Measurements from ENCODE around the gene PAX2. TPM values are rescaled to one million over a fixed set of nuclear protein-coding genes. Genes with fewer than 3 reads are reported as not detected.

Gene PAX2
- total RNA-seq, 1 donor from 2014 or later = 20.2 TPM

DNA sequence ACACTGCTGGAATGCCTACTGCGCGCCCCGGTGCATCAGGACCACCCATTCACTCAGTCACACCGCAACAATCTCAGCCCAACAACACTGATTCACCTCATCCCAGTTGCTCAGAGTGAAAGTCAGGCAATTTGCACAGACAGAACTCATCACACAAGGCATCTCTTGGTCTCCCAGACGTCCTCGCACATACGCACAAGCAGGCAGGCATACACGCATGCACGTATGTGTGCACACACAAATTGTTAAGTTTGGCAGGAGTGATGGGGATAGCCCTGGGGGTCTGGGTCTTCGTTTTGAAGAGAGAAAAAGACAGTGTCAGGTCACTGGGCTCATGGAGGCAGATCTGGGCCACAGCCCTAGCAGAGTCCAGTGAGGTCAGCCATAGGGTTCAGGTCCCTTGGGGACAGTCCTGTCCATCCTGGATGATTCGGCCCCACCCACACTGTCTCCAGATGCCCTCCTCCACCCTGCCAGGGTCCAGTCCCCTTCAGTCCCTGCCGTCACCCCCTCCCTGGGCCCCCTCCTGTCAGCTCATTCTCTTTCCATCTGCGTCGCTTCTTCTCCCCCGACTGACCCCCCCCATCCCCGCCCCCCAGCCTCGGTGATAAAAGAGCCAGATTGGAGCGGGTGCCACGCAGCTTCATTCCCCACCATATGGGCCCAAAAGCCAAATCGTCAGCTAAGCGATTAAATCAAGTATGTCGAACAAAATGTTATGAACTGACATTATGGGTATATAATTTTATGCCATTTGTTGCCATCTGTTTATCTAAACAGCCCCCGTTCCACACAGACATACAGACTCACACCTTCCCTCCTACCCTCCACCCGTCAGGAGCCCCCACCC lies 118.9 kb downstream of the PAX2 start:
- TF ChIP-seq, protein P1, sequence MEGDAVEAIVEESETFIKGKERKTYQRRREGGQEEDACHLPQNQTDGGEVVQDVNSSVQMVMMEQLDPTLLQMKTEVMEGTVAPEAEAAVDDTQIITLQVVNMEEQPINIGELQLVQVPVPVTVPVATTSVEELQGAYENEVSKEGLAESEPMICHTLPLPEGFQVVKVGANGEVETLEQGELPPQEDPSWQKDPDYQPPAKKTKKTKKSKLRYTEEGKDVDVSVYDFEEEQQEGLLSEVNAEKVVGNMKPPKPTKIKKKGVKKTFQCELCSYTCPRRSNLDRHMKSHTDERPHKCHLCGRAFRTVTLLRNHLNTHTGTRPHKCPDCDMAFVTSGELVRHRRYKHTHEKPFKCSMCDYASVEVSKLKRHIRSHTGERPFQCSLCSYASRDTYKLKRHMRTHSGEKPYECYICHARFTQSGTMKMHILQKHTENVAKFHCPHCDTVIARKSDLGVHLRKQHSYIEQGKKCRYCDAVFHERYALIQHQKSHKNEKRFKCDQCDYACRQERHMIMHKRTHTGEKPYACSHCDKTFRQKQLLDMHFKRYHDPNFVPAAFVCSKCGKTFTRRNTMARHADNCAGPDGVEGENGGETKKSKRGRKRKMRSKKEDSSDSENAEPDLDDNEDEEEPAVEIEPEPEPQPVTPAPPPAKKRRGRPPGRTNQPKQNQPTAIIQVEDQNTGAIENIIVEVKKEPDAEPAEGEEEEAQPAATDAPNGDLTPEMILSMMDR (conservative IDR thresholded peaks at IDR 0.05; ENCODE audit: low read depth, low read length) = no peak
- no peak overlapping the region for H3K4me3 ChIP-seq (ENCODE audit: low read depth, low read length)

DNA sequence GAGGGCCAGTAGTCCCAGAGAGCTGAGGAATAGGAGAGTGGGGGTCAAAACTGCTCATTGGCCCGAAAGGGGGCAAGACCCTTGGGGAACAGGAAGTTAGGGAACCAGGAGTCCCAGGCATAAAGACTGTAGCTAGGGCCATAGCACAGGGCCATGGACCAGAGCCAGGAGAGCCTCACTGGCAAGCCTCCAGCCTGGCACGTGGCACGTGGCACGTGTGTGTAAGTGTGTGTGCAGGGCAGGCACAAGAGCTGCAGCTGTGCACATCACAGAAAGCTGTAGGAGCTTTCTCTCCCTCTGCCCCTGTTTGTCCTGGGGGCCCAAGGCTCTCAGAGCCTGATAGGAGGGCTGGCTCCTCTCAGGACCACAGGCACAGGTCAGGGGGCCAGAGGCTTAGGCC lies 119.6 kb downstream of the PAX2 start:
- DNase-seq (ENCODE audit: low read depth) = no peak
- TF ChIP-seq, protein P1 (conservative IDR thresholded peaks at IDR 0.05; ENCODE audit: low read depth, low read length) = no peak
- H3K4me3 ChIP-seq (ENCODE audit: low read depth, low read length) = no peak overlapping the region

More for the DNA sequence above, 118.9 kb downstream of the PAX2 start:
- no peak for DNase-seq (ENCODE audit: low read depth)

DNA sequence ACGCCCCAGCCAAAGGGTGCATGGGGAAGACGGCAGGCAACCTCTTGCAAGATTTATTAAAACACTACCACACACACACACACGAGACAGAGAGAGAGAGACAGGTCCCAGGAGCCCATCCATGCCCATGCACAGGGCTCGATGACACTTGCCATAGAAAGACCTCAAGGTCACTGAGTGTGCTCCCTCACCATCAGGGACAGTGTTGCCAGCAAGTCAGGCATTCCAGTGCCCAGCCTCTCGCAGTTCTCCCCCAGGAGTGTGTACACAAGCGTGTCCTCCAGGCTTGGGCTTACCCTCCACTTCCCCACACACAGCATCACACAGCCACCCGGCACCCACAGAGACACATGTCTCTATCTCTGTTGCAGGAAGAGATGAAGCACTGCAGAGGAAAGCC lies 120.6 kb downstream of the PAX2 start:
- H3K4me3 ChIP-seq (ENCODE audit: low read depth, low read length) = no peak overlapping the region
- no peak for DNase-seq (ENCODE audit: low read depth)
- TF ChIP-seq, protein P1 (conservative IDR thresholded peaks at IDR 0.05; ENCODE audit: low read depth, low read length) = no peak

DNA sequence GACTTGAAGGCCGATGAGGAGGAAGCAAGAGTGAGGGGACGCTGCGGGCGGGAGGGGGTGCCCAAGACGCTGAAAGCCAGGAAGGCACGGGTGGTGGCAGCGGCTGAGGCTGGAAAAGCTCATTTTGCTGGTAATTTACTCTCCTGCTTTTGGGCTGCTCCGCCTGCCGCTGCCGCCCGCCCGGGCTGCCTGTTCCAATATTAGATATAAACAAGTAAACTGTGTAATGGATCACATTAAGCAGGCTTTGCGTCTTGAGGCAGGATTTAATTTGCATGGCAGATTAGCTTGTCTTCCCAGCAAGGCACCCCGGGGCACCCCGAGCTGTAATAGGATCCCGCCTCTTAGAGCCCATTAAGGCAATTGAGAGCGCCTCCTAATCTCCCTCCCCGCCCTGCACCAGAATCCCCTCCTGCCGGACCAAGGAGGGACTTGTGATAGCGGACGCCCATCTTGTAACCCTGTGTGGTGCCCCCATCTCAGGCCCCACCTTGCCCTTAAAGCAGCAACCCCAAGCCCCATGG lies 121.3 kb downstream of the PAX2 start:
- TF ChIP-seq, protein P1 (conservative IDR thresholded peaks at IDR 0.05; ENCODE audit: low read depth, low read length) = no peak
- H3K4me3 ChIP-seq (ENCODE audit: low read depth, low read length) = no peak overlapping the region
- DNase-seq (ENCODE audit: low read depth) = no peak

DNA sequence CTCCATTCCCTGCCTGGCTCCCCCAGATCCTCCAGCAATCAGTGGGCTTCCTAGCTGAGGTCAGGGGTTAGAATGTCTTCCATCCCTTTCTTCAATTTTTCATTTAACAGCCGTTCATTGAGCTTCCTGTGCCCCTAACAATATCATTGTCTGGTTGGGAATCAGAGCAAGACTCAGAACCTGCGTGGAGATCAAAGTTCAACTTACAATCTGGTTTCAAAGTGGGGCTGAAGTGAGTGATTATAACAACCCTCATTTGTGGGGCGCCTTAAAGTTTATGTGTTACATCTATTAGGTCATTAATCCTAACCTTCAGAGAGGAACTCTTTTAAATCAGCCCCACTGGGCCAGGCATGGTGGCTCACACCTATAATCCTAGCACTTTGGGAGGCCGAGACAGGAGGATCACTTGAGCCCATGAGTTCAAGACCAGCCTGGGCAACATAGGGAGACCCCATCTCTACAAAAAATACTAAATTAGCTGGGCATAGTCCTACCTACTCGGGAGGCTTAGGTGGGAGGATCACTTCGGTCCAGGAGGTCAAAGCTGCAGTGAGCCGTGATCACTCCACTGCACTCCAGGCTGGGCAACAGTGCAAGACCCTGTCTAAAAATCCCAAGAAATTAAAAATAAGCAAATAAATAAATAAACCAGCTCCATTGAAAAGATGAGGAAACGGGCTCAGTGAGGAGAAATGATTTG lies 122.0 kb downstream of the PAX2 start:
- no peak for DNase-seq (ENCODE audit: low read depth)
- TF ChIP-seq, protein P1 (conservative IDR thresholded peaks at IDR 0.05; ENCODE audit: low read depth, low read length) = no peak

DNA sequence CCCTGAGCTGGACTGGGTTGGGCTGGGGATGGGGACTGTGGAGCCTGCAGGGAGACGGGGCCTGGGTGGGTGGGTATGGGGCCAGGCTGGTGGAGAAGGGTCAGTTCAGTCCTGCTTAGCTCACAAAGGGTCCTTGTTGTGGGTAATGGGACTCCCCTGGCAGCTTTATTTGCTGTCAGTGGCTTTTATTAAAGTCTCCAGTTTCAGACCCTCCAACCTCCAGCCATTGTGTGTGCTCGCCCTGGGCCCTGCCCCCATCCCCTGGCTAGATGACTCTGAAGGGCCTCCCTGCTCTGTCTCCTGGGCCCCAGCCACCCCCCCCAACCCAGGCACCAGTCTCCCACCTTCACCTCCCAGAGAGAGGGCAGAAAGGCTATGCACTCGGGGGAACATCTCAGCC lies 123.0 kb downstream of the PAX2 start:
- DNase-seq (ENCODE audit: low read depth) = no peak
- no peak overlapping the region for H3K4me3 ChIP-seq (ENCODE audit: low read depth, low read length)
- TF ChIP-seq, protein P1 (conservative IDR thresholded peaks at IDR 0.05; ENCODE audit: low read depth, low read length) = no peak

More for the DNA sequence above, 122.0 kb downstream of the PAX2 start:
- no peak overlapping the region for H3K4me3 ChIP-seq (ENCODE audit: low read depth, low read length)

Data from epithelial cell of proximal tubule (primary cell).